ENCODE data around the gene LCP1. TPM values are rescaled to one million over a fixed set of nuclear protein-coding genes. Genes with fewer than 3 reads are reported as not detected.

The LCP1 gene
- total RNA-seq, 1 donor from 2014 or later: 371 TPM

DNA sequence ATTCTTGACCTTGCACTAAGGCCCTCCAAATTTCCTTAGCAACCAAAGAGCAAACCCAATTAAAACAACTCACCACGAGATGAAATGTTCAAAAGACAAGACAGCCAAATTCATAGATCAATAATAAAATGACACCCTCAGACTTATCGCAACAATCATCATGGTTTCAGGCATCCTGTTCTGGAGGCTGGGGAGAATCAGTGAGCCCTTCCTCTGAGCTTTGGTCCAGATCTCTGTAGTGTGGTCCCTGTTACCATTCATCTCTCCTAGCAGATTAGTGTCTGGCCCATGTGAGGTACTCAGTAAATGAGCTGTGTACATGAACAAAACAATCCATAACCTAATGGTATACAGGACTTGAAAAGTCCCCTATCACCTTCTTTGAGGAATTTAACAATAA is 12.2 kb downstream of the LCP1 start:
- ATAC-seq (no peak), DNase-seq (no peak)
- no peaks in the 10 kb centered on the region for H3K36me3 ChIP-seq
- intact Hi-C loops (cut with DNase I): no loop called here
- TF ChIP-seq, protein P1, sequence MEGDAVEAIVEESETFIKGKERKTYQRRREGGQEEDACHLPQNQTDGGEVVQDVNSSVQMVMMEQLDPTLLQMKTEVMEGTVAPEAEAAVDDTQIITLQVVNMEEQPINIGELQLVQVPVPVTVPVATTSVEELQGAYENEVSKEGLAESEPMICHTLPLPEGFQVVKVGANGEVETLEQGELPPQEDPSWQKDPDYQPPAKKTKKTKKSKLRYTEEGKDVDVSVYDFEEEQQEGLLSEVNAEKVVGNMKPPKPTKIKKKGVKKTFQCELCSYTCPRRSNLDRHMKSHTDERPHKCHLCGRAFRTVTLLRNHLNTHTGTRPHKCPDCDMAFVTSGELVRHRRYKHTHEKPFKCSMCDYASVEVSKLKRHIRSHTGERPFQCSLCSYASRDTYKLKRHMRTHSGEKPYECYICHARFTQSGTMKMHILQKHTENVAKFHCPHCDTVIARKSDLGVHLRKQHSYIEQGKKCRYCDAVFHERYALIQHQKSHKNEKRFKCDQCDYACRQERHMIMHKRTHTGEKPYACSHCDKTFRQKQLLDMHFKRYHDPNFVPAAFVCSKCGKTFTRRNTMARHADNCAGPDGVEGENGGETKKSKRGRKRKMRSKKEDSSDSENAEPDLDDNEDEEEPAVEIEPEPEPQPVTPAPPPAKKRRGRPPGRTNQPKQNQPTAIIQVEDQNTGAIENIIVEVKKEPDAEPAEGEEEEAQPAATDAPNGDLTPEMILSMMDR (IDR thresholded peaks at IDR 0.05): no peak
- peaks cover 88% of the 10 kb centered on the region for H3K4me1 ChIP-seq
- H3K27ac ChIP-seq: no peak overlapping the region
- H3K9me3 ChIP-seq: no peaks in the 10 kb centered on the region
- no peaks in the 10 kb centered on the region for H3K27me3 ChIP-seq (ENCODE audit: low read depth)
- H3K4me3 ChIP-seq: no peak overlapping the region

DNA sequence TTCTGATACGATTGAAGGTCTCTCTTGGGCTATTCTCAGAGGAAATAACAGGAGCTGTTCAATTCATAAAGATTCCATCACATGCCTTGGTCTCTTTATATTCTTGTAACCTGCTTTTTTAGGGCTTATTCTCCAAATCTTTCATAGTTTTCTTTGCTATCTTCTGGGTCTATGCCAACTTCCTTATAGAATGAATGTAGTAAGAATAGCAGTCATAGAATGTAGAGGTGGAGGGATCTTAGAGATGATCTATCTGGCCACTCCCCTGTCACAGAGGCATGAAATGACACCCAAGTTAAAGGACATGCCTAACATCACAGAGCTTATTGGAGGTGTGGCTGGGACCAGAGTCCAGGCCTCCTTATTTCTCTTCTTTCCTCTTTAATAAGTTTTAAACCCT is 13.2 kb downstream of the LCP1 start:
- TF ChIP-seq, protein P1 (IDR thresholded peaks at IDR 0.05): no peak
- Histone ChIP-seq H3K27me3 (ENCODE audit: low read depth) (no peaks in the 10 kb centered on the region), H3K27ac (no peak overlapping the region), H3K4me1 (peaks cover 82% of the 10 kb centered on the region), H3K36me3 (no peaks in the 10 kb centered on the region), H3K9me3 (no peaks in the 10 kb centered on the region), H3K4me3 (no peak overlapping the region)
- ATAC-seq (no peak), DNase-seq (no peak)
- intact Hi-C loops (cut with DNase I): no loop called here

DNA sequence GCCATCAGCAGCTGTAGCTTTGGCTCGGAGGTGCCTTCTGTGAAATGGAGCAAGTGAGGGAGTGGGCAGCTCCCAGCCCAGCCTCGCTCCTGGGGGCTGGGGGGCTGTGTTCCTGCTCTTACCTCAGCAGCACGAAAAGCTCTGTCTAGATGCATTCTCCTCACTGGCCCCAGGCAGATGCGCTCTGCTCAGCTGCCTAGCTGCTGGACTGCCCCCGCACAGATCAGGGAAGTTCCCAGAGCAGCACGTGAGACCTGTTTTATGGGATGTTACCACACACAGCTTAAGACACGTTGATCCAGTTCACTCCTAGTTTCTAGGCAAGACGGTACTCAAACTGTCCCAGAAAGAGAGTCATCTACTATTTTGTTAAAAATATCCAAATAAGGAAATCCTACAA is 13.6 kb downstream of the LCP1 start:
- Histone ChIP-seq H3K36me3 (no peaks in the 10 kb centered on the region), H3K9me3 (no peaks in the 10 kb centered on the region), H3K27me3 (ENCODE audit: low read depth) (no peaks in the 10 kb centered on the region), H3K4me1 (peaks cover 79% of the 10 kb centered on the region), H3K4me3 (no peak overlapping the region), H3K27ac (no peak overlapping the region)
- peak; percentile 66 to 74 for ATAC-seq
- TF ChIP-seq, protein P1 (IDR thresholded peaks at IDR 0.05): no peak
- intact Hi-C loops (cut with DNase I): no loop called here
- DNase-seq: peak; percentile 65

DNA sequence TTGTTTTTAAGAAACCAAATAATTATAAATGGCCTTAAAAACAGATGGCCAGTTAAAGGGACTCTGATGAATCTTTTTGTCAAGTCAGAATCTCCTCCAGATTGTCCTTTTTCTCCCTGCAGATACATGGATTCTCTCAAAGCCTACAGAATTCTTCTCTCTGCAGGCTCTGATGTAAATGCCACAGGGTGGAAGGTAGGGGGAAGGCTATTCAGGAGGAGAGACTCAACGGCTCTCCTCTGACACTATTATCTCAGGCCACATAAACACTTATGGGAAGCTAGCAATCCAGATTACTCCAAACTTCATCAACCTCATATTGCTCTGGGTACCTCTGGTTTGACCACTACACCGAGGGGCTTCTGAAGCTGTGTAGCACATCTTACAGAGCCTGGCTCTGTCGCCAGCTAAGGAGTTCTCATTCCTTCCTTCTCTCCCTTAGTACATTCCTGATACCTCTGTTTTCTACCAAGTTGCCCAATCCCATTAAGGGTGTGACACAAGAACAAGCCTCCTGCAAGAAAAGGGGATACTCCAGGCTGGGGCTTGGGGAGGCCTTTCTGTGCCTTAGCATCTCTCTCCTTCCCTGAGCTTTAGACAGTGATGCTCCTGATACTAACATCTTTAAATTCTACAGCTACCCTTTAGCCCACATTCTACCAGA is 14.9 kb downstream of the LCP1 start:
- no peaks in the 10 kb centered on the region for H3K36me3 ChIP-seq
- H3K27ac ChIP-seq: no peak overlapping the region
- intact Hi-C loops (cut with DNase I): no loop called here
- H3K4me1 ChIP-seq: peaks cover 71% of the 10 kb centered on the region
- TF ChIP-seq, protein P1 (IDR thresholded peaks at IDR 0.05): no peak
- no peak for DNase-seq
- no peak overlapping the region for H3K4me3 ChIP-seq
- H3K27me3 ChIP-seq (ENCODE audit: low read depth): no peaks in the 10 kb centered on the region
- H3K9me3 ChIP-seq: no peaks in the 10 kb centered on the region
- no peak for ATAC-seq

DNA sequence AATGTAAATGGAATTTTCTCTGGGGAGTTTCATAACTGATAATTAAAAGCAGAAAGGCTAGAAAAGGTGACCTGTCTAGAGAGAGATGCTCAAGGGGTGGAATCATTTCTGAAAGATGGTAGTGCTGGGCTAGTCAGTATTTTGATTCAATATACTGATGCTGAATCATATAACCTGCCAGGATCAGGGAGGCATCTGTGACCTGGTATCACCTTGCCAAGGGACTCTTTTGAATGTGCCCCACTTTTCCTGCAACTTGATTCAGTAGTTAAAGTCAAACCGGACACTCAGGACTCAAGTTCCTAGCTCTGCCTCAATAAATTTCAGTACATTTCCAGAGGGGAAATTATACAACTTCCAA is 15.8 kb downstream of the LCP1 start:
- ATAC-seq: no peak
- H3K27ac ChIP-seq: no peak overlapping the region
- no peak for DNase-seq
- no peaks in the 10 kb centered on the region for H3K9me3 ChIP-seq
- intact Hi-C loops (cut with DNase I): no loop called here
- peaks cover 62% of the 10 kb centered on the region for H3K4me1 ChIP-seq
- H3K4me3 ChIP-seq: no peak overlapping the region
- no peaks in the 10 kb centered on the region for H3K27me3 ChIP-seq (ENCODE audit: low read depth)
- TF ChIP-seq, protein P1 (IDR thresholded peaks at IDR 0.05): no peak
- no peaks in the 10 kb centered on the region for H3K36me3 ChIP-seq

Measured in lower lobe of right lung (tissue), 2 donors.